Prostate gland (tissue), 2 donors: Measurements from ENCODE around the gene PP2D1.

ENCODE experiments used
- POLR2A ChIP-seq: fragments of 450-650 bp; IDR thresholded peaks from one replicate; pipeline ENCODE4 v1.6.1; 2016; ENCODE audit warnings: antibody characterized with exemption, mild to moderate bottlenecking
- POLR2AphosphoS5 ChIP-seq: sonication (generic); formaldehyde crosslinking; IDR thresholded peaks from one replicate; pipeline ENCODE4 v1.6.1; 2017; ENCODE audit warnings: antibody characterized with exemption
- TF ChIP-seq, protein P1 (sequence below), 4 experiments: fragments of 200-600 bp in 2 of 4; fragments of 450-650 bp in 2 of 4; sonication (generic) in 2 of 4; IDR thresholded peaks; 1 replicate in 3 of 4; 2 replicates in 1 of 4; pipeline ENCODE4 v1.5.1; 2016 to 2019; ENCODE audit warnings: antibody characterized with exemption in 4 of 4, mild to moderate bottlenecking in 2 of 4, moderate library complexity in 2 of 4

DNA sequence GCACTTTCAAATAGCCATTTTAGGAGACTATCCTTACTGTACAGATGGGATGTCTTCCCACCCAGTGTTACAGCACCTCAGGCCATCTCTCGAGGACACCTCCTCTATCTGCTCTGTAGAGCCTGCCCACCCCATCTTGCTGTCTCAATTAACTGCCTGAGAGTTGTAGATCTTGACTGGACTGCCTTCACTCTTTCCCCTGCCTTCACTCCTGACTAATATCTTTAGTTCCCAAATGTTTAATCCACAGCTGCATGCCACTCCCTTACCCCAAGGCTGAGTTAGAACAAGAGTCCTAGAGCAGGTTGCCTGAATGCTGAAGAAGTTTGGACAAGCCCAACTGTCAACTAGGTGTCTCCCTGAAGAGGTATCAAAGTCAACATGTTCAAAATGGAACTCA, 1.3 kb upstream of the PP2D1 start:
- TF ChIP-seq, protein P1, sequence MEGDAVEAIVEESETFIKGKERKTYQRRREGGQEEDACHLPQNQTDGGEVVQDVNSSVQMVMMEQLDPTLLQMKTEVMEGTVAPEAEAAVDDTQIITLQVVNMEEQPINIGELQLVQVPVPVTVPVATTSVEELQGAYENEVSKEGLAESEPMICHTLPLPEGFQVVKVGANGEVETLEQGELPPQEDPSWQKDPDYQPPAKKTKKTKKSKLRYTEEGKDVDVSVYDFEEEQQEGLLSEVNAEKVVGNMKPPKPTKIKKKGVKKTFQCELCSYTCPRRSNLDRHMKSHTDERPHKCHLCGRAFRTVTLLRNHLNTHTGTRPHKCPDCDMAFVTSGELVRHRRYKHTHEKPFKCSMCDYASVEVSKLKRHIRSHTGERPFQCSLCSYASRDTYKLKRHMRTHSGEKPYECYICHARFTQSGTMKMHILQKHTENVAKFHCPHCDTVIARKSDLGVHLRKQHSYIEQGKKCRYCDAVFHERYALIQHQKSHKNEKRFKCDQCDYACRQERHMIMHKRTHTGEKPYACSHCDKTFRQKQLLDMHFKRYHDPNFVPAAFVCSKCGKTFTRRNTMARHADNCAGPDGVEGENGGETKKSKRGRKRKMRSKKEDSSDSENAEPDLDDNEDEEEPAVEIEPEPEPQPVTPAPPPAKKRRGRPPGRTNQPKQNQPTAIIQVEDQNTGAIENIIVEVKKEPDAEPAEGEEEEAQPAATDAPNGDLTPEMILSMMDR (IDR thresholded peaks at IDR 0.05), result no peak
- no peak for TF ChIP-seq POLR2AphosphoS5
- no peak for TF ChIP-seq POLR2A
